SK-N-MC (cell line): Measurements from ENCODE around the gene DPH3.
A peak's percentile ranks its signal among the peaks of the same experiment; 100 is the strongest.
"Not testable (repeated sequence)": the region's sequence is repeated elsewhere in the genome, so short reads cannot be mapped to it uniquely, and the experiment has no call there.

ENCODE experiments used
- DNase-seq: peaks from one replicate; pipeline ENCODE4 v3.0.0-alpha.2; 2011; ENCODE audit warnings: low read depth, low spot score
- H3K27ac ChIP-seq: fragments of 200-600 bp; sonication (generic); 2 replicates; pipeline ENCODE4 v1.5.1; 2016; ENCODE audit warnings: mixed run types
- H3K36me3 ChIP-seq: fragments of 200-600 bp; sonication (generic); 2 replicates; pipeline ENCODE4 v1.6.1; 2017; ENCODE audit warnings: antibody characterized with exemption, low read length, mixed read lengths; ENCODE audit not compliant: insufficient read depth
- H3K4me3 ChIP-seq: fragments of 200-600 bp; sonication (generic); 2 replicates; pipeline ENCODE4 v1.5.1; 2016
- H3K9ac ChIP-seq: fragments of 200-600 bp; sonication (generic); 2 replicates; pipeline ENCODE4 v1.8.0; 2017; ENCODE audit warnings: mixed run types, mixed read lengths; ENCODE audit not compliant: insufficient read length
- H3K9me3 ChIP-seq: fragments of 200-600 bp; sonication (generic); 2 replicates; pipeline ENCODE4 v1.6.1; 2017; ENCODE audit warnings: low read depth, mild to moderate bottlenecking, antibody characterized with exemption, low read length, moderate library complexity, mixed read lengths
- EZH2 ChIP-seq: fragments of 200-600 bp; sonication (generic); IDR thresholded peaks from one replicate; pipeline ENCODE4 v1.6.1; 2017; ENCODE audit warnings: antibody characterized with exemption
- FOXP2 ChIP-seq: optimal IDR thresholded peaks from 2 replicates; pipeline ENCODE3; 2011; ENCODE audit warnings: mild to moderate bottlenecking, moderate library complexity; ENCODE audit not compliant: insufficient read depth; ENCODE audit errors: extremely low read length, control extremely low read depth
- POLR2AphosphoS5 ChIP-seq: IDR thresholded peaks from 2 replicates; pipeline ENCODE4 v1.6.1; 2012; ENCODE audit warnings: mild to moderate bottlenecking, low read depth, low read length, borderline replicate concordance

Gene DPH3

DNA sequence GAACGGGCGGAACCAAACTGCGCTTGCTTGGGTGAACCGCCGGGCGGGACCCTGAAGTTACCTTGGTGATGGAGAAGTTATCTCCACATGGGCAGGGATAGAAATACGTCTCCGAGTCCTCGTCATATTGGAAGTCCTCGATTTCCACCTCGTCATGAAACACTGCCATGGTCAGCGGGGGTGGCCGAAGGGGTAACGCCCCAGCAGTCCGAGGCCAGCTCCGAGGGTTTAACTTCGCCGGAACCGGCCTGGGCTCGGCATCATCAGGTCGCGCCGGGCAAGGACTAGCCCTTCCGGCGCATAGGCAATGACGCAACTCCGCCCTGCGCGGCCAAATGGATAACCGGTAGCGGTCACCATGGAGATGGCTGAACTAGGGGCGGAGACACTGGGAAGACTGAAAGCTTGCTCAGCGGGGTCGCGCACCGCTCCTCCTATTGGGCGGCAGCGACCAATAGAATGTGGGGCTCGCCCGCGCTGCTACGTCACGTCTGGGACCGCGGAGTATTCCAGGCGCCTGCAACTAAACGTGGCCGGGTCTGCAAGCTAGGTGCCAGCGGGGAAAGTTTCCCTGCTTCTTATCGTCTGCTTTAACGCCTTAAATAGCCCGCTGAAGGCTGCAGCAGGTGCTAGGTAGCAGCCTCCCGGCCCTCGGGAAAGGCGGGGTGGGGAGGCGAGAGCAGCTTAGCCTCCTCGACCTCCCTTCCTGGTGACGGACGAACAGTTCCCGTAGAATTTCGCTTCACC, at the start of gene DPH3, which contains the start of gene OXNAD1:
TSS of gene DPH3 (minus strand) at position 236 of the 747 bp plus-strand sequence. CDS start at position 169, 67 bp downstream.
TSS of gene OXNAD1 (plus strand) at position 505 of the 747 bp plus-strand sequence. CDS start 5,741 bp downstream, outside the sequence.
- no peak for TF ChIP-seq FOXP2
- TF ChIP-seq EZH2: no peak
- peak; percentile 95 for TF ChIP-seq POLR2AphosphoS5
- DNase-seq: peak; percentile 78
- Histone ChIP-seq H3K36me3 (no peaks in the 10 kb centered on the region), H3K27ac (no peak within 1 kb of the TSS), H3K9me3 (no peaks in the 10 kb centered on the region), H3K9ac (peak within 1 kb of the TSS; percentile 88), H3K4me3 (peak within 1 kb of the TSS; percentile 88)

DNA sequence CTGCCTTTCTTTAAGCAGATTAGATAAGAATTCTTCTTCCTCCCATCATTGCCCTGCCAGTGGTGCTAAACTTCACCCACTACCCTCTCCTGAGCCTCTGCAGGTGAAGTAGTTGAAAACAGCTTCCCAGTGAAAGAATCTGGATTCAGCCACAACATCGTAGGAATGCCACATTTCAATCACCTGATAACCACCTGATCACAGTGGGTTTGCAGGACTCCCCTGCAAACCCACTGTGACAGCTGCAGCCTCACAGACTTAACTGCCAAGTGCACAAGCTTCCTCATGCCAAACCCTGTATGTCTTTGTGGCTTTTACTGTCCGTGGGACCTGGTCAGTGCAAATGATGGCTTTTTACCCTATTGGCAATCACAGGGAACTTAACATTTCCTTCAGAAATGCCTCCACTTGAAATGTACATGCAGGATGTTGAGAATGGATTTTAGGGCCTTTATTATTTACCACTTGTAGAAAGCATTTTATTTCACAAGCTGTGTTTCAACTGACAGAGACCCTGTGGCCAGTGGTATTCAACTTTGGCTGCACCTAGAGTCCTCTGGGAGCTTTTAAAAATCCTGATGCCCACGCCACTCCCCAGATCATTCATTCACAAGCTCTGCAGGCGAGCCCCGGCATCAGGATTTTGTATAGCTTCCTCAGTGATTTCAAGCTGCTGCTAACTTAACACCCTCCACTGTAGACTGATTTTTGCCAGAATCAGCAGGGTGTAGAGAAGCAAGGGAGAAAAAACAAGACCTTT, 49.3 kb upstream of the DPH3 start:
- H3K27ac ChIP-seq: no peak overlapping the region
- H3K9me3 ChIP-seq: no peaks in the 10 kb centered on the region
- no peaks in the 10 kb centered on the region for H3K36me3 ChIP-seq
- TF ChIP-seq EZH2 (no peak), FOXP2 (no peak), POLR2AphosphoS5 (no peak)
- H3K9ac ChIP-seq: no peak overlapping the region
- DNase-seq: no peak
- H3K4me3 ChIP-seq: no peak overlapping the region

DNA sequence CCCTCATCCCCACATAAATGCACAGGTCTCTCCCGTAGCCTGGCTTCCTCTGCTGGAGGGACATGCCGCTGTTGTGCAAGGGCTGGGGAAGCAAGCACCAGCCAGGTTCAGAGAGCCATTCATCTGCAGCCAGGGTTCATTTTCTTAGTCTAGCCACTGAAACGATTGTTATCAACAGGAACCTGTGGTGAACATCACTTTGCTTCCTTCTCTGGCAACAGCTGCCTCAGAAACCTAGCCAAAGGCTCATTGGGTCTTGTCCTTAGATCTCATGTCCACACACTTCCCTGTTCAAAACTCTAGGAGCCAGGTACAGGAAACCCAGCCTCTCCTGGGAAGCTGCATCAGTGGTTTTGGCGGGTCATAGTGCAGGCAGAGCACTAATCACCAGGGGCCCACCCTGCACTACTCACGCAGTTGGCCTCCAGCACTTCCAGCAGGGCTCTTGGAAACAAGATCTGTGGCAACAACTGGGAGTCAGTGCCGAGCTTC, 47.3 kb upstream of the DPH3 start:
- TF ChIP-seq FOXP2 (no peak), POLR2AphosphoS5 (no peak), EZH2 (no peak)
- H3K9me3 ChIP-seq: no peaks in the 10 kb centered on the region
- DNase-seq: no peak
- H3K9ac ChIP-seq: no peak overlapping the region
- no peaks in the 10 kb centered on the region for H3K36me3 ChIP-seq
- no peak overlapping the region for H3K27ac ChIP-seq
- H3K4me3 ChIP-seq: no peak overlapping the region

DNA sequence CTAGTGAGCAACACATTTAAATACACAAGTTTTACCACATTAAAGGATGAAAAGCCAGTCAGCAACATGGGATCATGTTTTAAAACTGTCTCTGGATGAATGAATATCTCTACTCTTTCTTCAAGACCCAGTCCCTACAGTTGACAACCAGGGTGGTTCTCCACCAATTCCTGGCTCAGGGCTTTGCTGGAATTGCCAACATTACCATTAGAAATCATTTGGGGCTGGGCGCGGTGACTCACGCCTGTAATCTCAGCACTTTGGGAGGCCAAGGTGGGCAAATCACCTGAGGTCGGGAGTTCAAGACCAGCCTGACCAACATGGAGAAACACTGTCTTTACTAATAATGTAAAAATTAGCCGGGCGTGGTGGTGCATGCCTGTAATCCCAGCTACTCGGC, 45.7 kb upstream of the DPH3 start:
- not testable (repeated sequence) for H3K9me3 ChIP-seq

DNA sequence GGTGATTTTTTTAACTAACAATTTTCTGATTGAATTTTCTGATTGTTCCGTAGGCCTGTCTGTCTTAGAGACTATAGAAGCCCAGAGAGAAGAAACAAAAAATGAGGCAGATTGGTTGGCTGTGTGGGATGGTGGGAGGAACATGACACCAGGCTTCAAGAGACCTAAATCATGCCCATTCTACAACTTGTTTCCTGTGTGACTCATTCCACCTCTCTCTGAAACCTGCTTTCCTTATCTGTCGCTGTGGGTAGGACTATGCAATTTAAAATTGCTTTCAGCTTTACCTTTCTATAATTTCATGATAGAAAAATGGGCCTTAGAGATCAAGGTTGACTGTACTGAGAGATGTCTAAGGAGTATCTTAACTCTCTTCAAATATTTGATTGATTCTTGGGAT, 44.8 kb upstream of the DPH3 start:
- H3K4me3 ChIP-seq: no peak overlapping the region
- no peak overlapping the region for H3K27ac ChIP-seq
- H3K9me3 ChIP-seq: no peaks in the 10 kb centered on the region
- no peak for DNase-seq
- TF ChIP-seq FOXP2 (no peak), EZH2 (no peak), POLR2AphosphoS5 (no peak)
- no peak overlapping the region for H3K9ac ChIP-seq
- H3K36me3 ChIP-seq: no peaks in the 10 kb centered on the region

More for the DNA sequence above, 45.7 kb upstream of the DPH3 start:
- H3K27ac ChIP-seq, H3K9ac ChIP-seq, H3K4me3 ChIP-seq, DNase-seq, H3K36me3 ChIP-seq: not testable (repeated sequence)

DNA sequence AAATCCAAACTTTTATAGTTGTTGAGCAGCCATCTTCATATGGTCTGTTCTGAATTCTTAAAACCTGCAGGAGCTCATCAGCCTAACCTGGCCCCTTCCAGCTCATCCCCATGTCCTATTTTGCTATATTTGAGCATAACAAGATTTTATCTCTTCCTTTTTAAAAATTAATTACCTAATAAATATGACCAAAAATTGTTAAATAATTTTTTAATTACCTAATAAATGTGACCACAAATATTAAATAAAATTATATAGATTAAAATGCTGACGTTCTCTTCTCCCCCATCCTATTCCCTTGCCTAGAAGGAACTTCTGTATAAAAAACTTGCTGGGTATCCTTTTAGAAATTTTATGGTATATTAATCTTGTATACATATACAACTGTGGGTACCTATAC, 44.0 kb upstream of the DPH3 start:
- Histone ChIP-seq H3K36me3 (no peaks in the 10 kb centered on the region), H3K9ac (no peak overlapping the region), H3K4me3 (no peak overlapping the region), H3K27ac (no peak overlapping the region), H3K9me3 (no peaks in the 10 kb centered on the region)
- no peak for DNase-seq
- TF ChIP-seq EZH2: no peak
- no peak for TF ChIP-seq FOXP2
- no peak for TF ChIP-seq POLR2AphosphoS5

DNA sequence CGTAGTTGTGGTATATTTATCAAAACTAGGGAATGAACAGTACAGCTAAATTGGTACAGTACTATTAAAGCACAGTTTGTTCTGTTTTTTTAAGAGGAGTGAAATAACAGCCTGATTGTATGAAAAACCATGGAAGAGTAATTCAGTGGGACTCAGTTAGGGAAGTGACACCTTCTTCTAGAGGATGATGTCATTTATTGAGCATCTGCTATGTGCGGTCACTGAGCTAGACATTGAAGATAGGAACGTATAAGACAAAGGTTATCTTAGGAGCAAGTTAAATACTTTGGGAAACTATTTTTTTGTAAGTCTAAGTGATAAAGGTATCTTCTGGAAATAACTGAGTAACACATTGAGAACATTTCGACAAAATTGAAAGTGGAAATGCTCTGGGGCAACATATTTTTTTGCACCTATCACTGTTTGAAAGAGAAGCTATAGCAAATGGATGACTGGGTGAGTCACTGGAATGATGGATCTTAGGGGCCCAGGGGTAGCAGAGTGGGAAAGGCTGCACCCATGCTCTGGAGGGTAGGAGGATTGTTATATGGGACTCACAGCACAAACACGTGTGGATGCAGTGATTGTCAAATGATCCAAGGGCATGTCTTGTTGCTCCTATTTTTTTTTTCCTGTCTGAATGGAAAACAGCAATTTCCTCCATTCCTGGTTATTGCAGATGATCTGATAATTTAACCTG, 43.2 kb upstream of the DPH3 start:
- no peak overlapping the region for H3K27ac ChIP-seq
- H3K9ac ChIP-seq: no peak overlapping the region
- no peaks in the 10 kb centered on the region for H3K9me3 ChIP-seq
- TF ChIP-seq EZH2: no peak
- no peak for TF ChIP-seq FOXP2
- TF ChIP-seq POLR2AphosphoS5: no peak
- no peak overlapping the region for H3K4me3 ChIP-seq
- H3K36me3 ChIP-seq: no peaks in the 10 kb centered on the region
- no peak for DNase-seq

DNA sequence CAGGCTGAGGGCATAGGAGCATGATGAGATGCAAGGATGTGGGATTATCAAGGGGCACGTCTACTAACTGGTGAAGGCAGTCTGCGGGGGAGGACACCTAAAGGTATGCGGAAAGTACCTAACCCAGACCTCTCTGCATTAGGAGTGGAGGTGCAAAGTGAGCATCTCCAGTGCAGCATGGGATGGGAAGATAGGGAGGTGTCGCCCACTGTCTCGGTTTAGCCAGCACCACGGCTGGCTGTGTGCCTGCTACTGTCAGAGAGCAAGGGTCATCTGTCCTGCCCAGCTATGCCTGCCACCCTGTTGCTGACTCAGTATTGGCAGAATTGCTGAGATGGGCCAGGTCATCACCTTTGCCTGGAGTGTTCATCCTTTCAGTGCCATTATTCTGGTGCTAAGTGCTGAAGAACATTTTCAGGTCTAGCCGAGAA, 40.4 kb upstream of the DPH3 start:
- H3K4me3 ChIP-seq: no peak overlapping the region
- H3K9me3 ChIP-seq: no peaks in the 10 kb centered on the region
- no peak for DNase-seq
- H3K36me3 ChIP-seq: no peaks in the 10 kb centered on the region; the same call in 1 of the 2 replicates
- no peak overlapping the region for H3K27ac ChIP-seq
- no peak overlapping the region for H3K9ac ChIP-seq
- TF ChIP-seq EZH2: no peak
